HCT116 (cell line): ENCODE data around the gene HADH. TPM values are rescaled to one million over a fixed set of nuclear protein-coding genes. Genes with fewer than 3 reads are reported as not detected.

ENCODE experiments used
- ATAC-seq: fragments of 200-7000 bp; cut with Tn5 transposase; 2 replicates; pipeline ENCODE4 v1.9.1; 2020; ENCODE audit warnings: mild to moderate bottlenecking, moderate library complexity
- BruUV-seq: library from RNA; stranded (reverse); fragments of 400-500 nt; replicated peaks from 2 replicates; lab custom pipeline; 2021; lab: Mats Ljungman, UMichigan
- CTCF ChIA-PET: fragments of 300-600 bp; sonication (Branson Sonifier 250); formaldehyde crosslinking; loops from one replicate; lab custom pipeline; 2021; ENCODE audit warnings: antibody characterized with exemption; lab: Charles Lee
- POLR2A ChIA-PET: fragments of 300-600, 350-600 bp; sonication (Branson Sonifier 250); formaldehyde crosslinking; loops from one replicate; lab custom pipeline; 2021; ENCODE audit warnings: antibody characterized with exemption; lab: Charles Lee
- RAD21 ChIA-PET, 2 experiments: fragments of 300-600 bp; sonication (Branson Sonifier 250); formaldehyde crosslinking; loops; one replicate each; lab custom pipeline; 2023; ENCODE audit warnings: low total read pairs in 2 of 2; ENCODE audit not compliant: uncharacterized antibody in 2 of 2, unreplicated experiment in 2 of 2, low non-redundant PET in 1 of 2; lab: Charles Lee
- DNase-seq: peaks from one replicate; pipeline ENCODE4 v3.0.0-alpha.2; 2010; ENCODE audit warnings: low read depth, low spot score
- H2AFZ ChIP-seq: fragments of 200-600 bp; shearing (Covaris generic), sonication (generic); 2 replicates; pipeline ENCODE4 v1.6.1; 2017; ENCODE audit warnings: low read depth, mixed run types, mixed read lengths, antibody characterized with exemption, low read length; ENCODE audit not compliant: poor library complexity, severe bottlenecking
- H3K27ac ChIP-seq: 2 replicates; pipeline ENCODE4 v1.5.1; 2012; ENCODE audit warnings: low read depth, low read length
- H3K27me3 ChIP-seq: fragments of 200-600 bp; sonication (generic); 2 replicates; pipeline ENCODE4 v1.6.1; 2016; ENCODE audit warnings: mixed run types, low read length, mixed read lengths; ENCODE audit not compliant: insufficient read depth
- H3K36me3 ChIP-seq, 2 experiments: fragments of 200-500 bp in 1 of 2; fragments of 200-600 bp in 1 of 2; sonication (Bioruptor generic) in 1 of 2; sonication (generic) in 1 of 2; 2 replicates each; pipeline versions ENCODE4 v1.5.1 to v1.6.1; 2014 to 2016; ENCODE audit warnings: low read length in 2 of 2, inconsistent platforms in 1 of 2, mixed read lengths in 1 of 2, mixed run types in 1 of 2; ENCODE audit not compliant: insufficient read depth in 2 of 2, control insufficient read depth in 1 of 2
- H3K4me1 ChIP-seq, 2 experiments: fragments of 200-600 bp in 1 of 2; sonication (generic) in 1 of 2; 2 replicates each; pipeline versions ENCODE4 v1.5.1 to v1.6.1; 2012 to 2017; ENCODE audit warnings: low read length in 2 of 2, inconsistent platforms in 1 of 2, mild to moderate bottlenecking in 1 of 2, mixed read lengths in 1 of 2, mixed run types in 1 of 2, moderate library complexity in 1 of 2; ENCODE audit not compliant: insufficient read depth in 2 of 2, control insufficient read depth in 1 of 2
- H3K4me2 ChIP-seq: fragments of 200-600 bp; sonication (generic); 2 replicates; pipeline ENCODE4 v1.6.1; 2017; ENCODE audit warnings: mixed run types, low read length, mixed read lengths
- H3K4me3 ChIP-seq, 2 experiments: fragments of 200-600 bp in 1 of 2; sonication (generic) in 1 of 2; replicated peaks in 1 of 2; 2 replicates each; pipeline ENCODE4 v1.5.1; 2011 to 2016; ENCODE audit warnings: low read length in 2 of 2, control low read depth in 1 of 2, low read depth in 1 of 2, mild to moderate bottlenecking in 1 of 2, mixed read lengths in 1 of 2, mixed run types in 1 of 2
- H3K79me2 ChIP-seq: fragments of 200-600 bp; sonication (generic); 2 replicates; pipeline ENCODE4 v1.6.1; 2017; ENCODE audit warnings: mild to moderate bottlenecking, mixed run types, low read length, moderate library complexity, mixed read lengths; ENCODE audit not compliant: insufficient read depth
- H3K9ac ChIP-seq: fragments of 200-600 bp; sonication (generic); 2 replicates; pipeline ENCODE4 v1.6.1; 2016; ENCODE audit warnings: low read length, mixed read lengths
- H3K9me2 ChIP-seq: fragments of 200-600 bp; sonication (generic), shearing (Covaris generic); 2 replicates; pipeline ENCODE4 v1.6.1; 2017; ENCODE audit warnings: mixed run types, mild to moderate bottlenecking, moderate library complexity; ENCODE audit not compliant: insufficient read depth
- H3K9me3 ChIP-seq, 2 experiments: fragments of 200-500 bp in 1 of 2; fragments of 200-600 bp in 1 of 2; sonication (Bioruptor generic) in 1 of 2; sonication (generic) in 1 of 2; 2 replicates each; pipeline ENCODE4 v1.6.1; 2014 to 2017; ENCODE audit warnings: low read length in 2 of 2, mixed read lengths in 2 of 2, inconsistent platforms in 1 of 2, low read depth in 1 of 2, mild to moderate bottlenecking in 1 of 2, mixed run types in 1 of 2, moderate library complexity in 1 of 2; ENCODE audit not compliant: control insufficient read depth in 1 of 2, insufficient read depth in 1 of 2
- H4K20me1 ChIP-seq: fragments of 200-600 bp; sonication (generic), shearing (Covaris generic); 2 replicates; pipeline ENCODE4 v1.6.1; 2017; ENCODE audit warnings: mixed run types, mild to moderate bottlenecking, moderate library complexity; ENCODE audit not compliant: insufficient read depth
- ATF3 ChIP-seq: IDR thresholded peaks from 2 replicates; pipeline ENCODE4 v1.6.1; 2012
- CTCF ChIP-seq, 3 experiments: fragments of 200-600 bp in 1 of 3; sonication (generic) in 1 of 3; IDR thresholded peaks in 2 of 3; conservative IDR thresholded peaks in 1 of 3; 2 replicates each; pipeline ENCODE4 v1.5.1; 2012 to 2017; ENCODE audit warnings: low read depth in 2 of 3, low read length in 2 of 3, antibody characterized with exemption in 1 of 3, borderline replicate concordance in 1 of 3, control low read depth in 1 of 3, mild to moderate bottlenecking in 1 of 3, mixed read lengths in 1 of 3, mixed run types in 1 of 3, moderate library complexity in 1 of 3; ENCODE audit not compliant: insufficient read depth in 1 of 3
- JUND ChIP-seq: IDR thresholded peaks from 2 replicates; pipeline ENCODE4 v1.6.1; 2012
- MAX ChIP-seq: IDR thresholded peaks from 2 replicates; pipeline ENCODE4 v1.6.1; 2012
- SRF ChIP-seq: IDR thresholded peaks from 2 replicates; pipeline ENCODE4 v1.6.1; 2012; ENCODE audit warnings: low read depth
- YY1 ChIP-seq: IDR thresholded peaks from 2 replicates; pipeline ENCODE4 v1.6.1; 2011; ENCODE audit warnings: low read length, low read depth, moderate library complexity, mild to moderate bottlenecking; ENCODE audit not compliant: insufficient replicate concordance; ENCODE audit errors: extremely low read depth
- intact Hi-C: fragments of 100-400 bp; cut with micrococcal nuclease; formaldehyde crosslinking; loops from 2 replicates; pipeline ENCODE4 v1.10.0; 2022
- total RNA-seq: library from RNA; stranded (reverse); gene quantifications from one replicate; pipeline ENCODE4 v1.2.1, GENCODE V29; 2021; ENCODE audit not compliant: unreplicated experiment

Gene HADH
- total RNA-seq, 1 experiment from 2014 or later: 30.2 TPM

- Histone ChIP-seq H2AFZ (no peak overlapping the region), H3K9ac (no peak overlapping the region), H3K4me1 (no peaks in the 10 kb centered on the region), H3K27ac (no peak overlapping the region), H3K36me3 (peaks cover 5 to 7% of the 10 kb centered on the region in 2 experiments; a peak in 2 of 4 replicates), H3K9me3 (no peaks in the 10 kb centered on the region), H4K20me1 (no peaks in the 10 kb centered on the region), H3K4me3 (no peak overlapping the region), H3K9me2 (no peaks in the 10 kb centered on the region), H3K79me2 (no peaks in the 10 kb centered on the region), H3K27me3 (no peaks in the 10 kb centered on the region), H3K4me2 (no peak overlapping the region)
- DNase-seq: no peak
- intact Hi-C loops: loop anchor here (2.0 to 10.0 kb wide), 4 partner anchors 474 to 1386 kb away; no protein-coding TSS in a partner anchor
- ChIA-PET RAD21 (interaction anchor here (0.9 kb wide), 2 partner anchors 132 to 553 kb away, joined by 3 to 6 read pairs; no protein-coding TSS in a partner anchor), CTCF (interaction anchor here (0.6 to 2.6 kb wide), 17 partner anchors 10 to 764 kb away, joined by 3 to 30 read pairs (median 4); no protein-coding TSS in a partner anchor), POLR2A (no interaction called here)
- no peak for TF ChIP-seq YY1
- TF ChIP-seq JUND: no peak
- 0 out of 6 replicates have a peak, but pooled peaks of 1 of the 3 experiments have one; percentile 1 for TF ChIP-seq CTCF (IDR thresholded peaks at IDR 0.05 in 2 of 3, conservative IDR thresholded peaks at IDR 0.05 in 1 of 3; ENCODE audit: borderline replicate concordance in 1 of 3, insufficient read depth in 1 of 3, low read depth in 2 of 3, low read length in 2 of 3)
- no peak for TF ChIP-seq SRF
- no peak for TF ChIP-seq MAX
- TF ChIP-seq ATF3: no peak
- no TSS peak for BruUV-seq
- no peak for ATAC-seq
Observed at GRCh38 chr4:108018884-108019187, 29.1 kb downstream of the HADH start.
